Astrocyte (in vitro differentiated cells and primary cell): Measurements from ENCODE around the gene DTNBP1.

Source experiments
- CTCF ChIP-seq: IDR thresholded peaks from 2 replicates; pipeline ENCODE4 v1.5.1; 2011; ENCODE audit warnings: low read depth, mild to moderate bottlenecking, inconsistent platforms, low read length, moderate library complexity; ENCODE audit not compliant: insufficient read depth
- EZH2 ChIP-seq: IDR thresholded peaks from 2 replicates; pipeline ENCODE4 v1.6.1; 2012; ENCODE audit warnings: mild to moderate bottlenecking, low read length, inconsistent platforms; ENCODE audit not compliant: insufficient read depth

GRCh38 chr6:15654250-15654649 lies 8.6 kb downstream of the DTNBP1 start:
- TF ChIP-seq CTCF (no peak), EZH2 (no peak)
